Transverse colon (tissue), 4 donors: ENCODE measurements around the gene NBDY.

Source experiments
- EP300 ChIP-seq: sonication (generic); formaldehyde crosslinking; IDR thresholded peaks from one replicate; pipeline ENCODE4 v1.6.1; 2017; ENCODE audit warnings: antibody characterized with exemption, low read depth
- POLR2A ChIP-seq: fragments of 450-650 bp; IDR thresholded peaks from one replicate; pipeline ENCODE4 v1.6.1; 2016; ENCODE audit warnings: antibody characterized with exemption, mild to moderate bottlenecking, moderate library complexity
- POLR2AphosphoS5 ChIP-seq, 3 donors: sonication (generic); formaldehyde crosslinking; IDR thresholded peaks; one replicate each; pipeline ENCODE4 v1.6.1; 2016; ENCODE audit warnings: antibody characterized with exemption in 3 of 3
- TF ChIP-seq, protein P1 (sequence below), 5 experiments: fragments of 200-600 bp in 3 of 5; fragments of 450-650 bp in 2 of 5; sonication (generic) in 3 of 5; IDR thresholded peaks; 1 replicate in 2 of 5; 2 replicates in 3 of 5; pipeline ENCODE4 v1.5.1; 2016 to 2017; ENCODE audit warnings: antibody characterized with exemption in 5 of 5, inconsistent platforms in 3 of 5, mild to moderate bottlenecking in 2 of 5, moderate library complexity in 1 of 5

- TF ChIP-seq POLR2A (no peak), POLR2AphosphoS5 (IDR thresholded peaks at IDR 0.05) (no peak), EP300 (no peak)
- TF ChIP-seq, protein P1, sequence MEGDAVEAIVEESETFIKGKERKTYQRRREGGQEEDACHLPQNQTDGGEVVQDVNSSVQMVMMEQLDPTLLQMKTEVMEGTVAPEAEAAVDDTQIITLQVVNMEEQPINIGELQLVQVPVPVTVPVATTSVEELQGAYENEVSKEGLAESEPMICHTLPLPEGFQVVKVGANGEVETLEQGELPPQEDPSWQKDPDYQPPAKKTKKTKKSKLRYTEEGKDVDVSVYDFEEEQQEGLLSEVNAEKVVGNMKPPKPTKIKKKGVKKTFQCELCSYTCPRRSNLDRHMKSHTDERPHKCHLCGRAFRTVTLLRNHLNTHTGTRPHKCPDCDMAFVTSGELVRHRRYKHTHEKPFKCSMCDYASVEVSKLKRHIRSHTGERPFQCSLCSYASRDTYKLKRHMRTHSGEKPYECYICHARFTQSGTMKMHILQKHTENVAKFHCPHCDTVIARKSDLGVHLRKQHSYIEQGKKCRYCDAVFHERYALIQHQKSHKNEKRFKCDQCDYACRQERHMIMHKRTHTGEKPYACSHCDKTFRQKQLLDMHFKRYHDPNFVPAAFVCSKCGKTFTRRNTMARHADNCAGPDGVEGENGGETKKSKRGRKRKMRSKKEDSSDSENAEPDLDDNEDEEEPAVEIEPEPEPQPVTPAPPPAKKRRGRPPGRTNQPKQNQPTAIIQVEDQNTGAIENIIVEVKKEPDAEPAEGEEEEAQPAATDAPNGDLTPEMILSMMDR (IDR thresholded peaks at IDR 0.05) = no peak
Observed at GRCh38 chrX:56800801-56801200, 71.8 kb downstream of the NBDY start.
